OCI-LY7 (cell line): ENCODE results near the gene TP53AIP1. TPM values are rescaled to one million over a fixed set of nuclear protein-coding genes. Genes with fewer than 3 reads are reported as not detected.

Experiments used
- BruUV-seq: library from RNA; stranded (reverse); fragments of 400-500 nt; replicated peaks from 2 replicates; lab custom pipeline; 2021; lab: Mats Ljungman, UMichigan
- CTCF ChIA-PET: fragments of 300-600 bp; sonication (Branson Sonifier 250); formaldehyde crosslinking; loops from one replicate; lab custom pipeline; 2022; ENCODE audit warnings: antibody characterized with exemption; ENCODE audit not compliant: unreplicated experiment; lab: Charles Lee
- POLR2A ChIA-PET: fragments of 300-600 bp; sonication (Branson Sonifier 250); formaldehyde crosslinking; loops from one replicate; lab custom pipeline; 2022; ENCODE audit warnings: antibody characterized with exemption; lab: Charles Lee
- DNase-seq: peaks from one replicate; pipeline ENCODE4 v3.0.0-alpha.2; 2015; ENCODE audit warnings: low spot score
- H2AFZ ChIP-seq: fragments of 200-600 bp; sonication (generic), shearing (Covaris generic); 2 replicates; pipeline ENCODE4 v1.6.1; 2014; ENCODE audit warnings: mild to moderate bottlenecking, antibody characterized with exemption, low read length, moderate library complexity
- H3K27ac ChIP-seq: fragments of 200-600 bp; sonication (generic); 2 replicates; pipeline ENCODE4 v1.5.1; 2014; ENCODE audit warnings: mixed run types, low read depth, mild to moderate bottlenecking, moderate library complexity, low read length, inconsistent platforms; ENCODE audit not compliant: poor library complexity, severe bottlenecking
- H3K36me3 ChIP-seq: fragments of 200-600 bp; sonication (generic); 2 replicates; pipeline ENCODE4 v1.6.1; 2014; ENCODE audit warnings: mild to moderate bottlenecking, antibody characterized with exemption, low read length, moderate library complexity, mixed read lengths; ENCODE audit not compliant: insufficient read depth
- H3K4me1 ChIP-seq: fragments of 200-600 bp; sonication (generic); 2 replicates; pipeline ENCODE4 v1.5.1; 2014; ENCODE audit warnings: mild to moderate bottlenecking, low read length; ENCODE audit not compliant: insufficient read depth, poor library complexity, severe bottlenecking
- H3K4me2 ChIP-seq: fragments of 200-600 bp; sonication (generic); 2 replicates; pipeline ENCODE4 v1.6.1; 2014; ENCODE audit warnings: mild to moderate bottlenecking, low read length
- H3K4me3 ChIP-seq: fragments of 200-600 bp; sonication (generic); 2 replicates; pipeline ENCODE4 v1.5.1; 2014; ENCODE audit warnings: mild to moderate bottlenecking, low read depth, low read length; ENCODE audit not compliant: poor library complexity, severe bottlenecking
- H3K79me2 ChIP-seq: fragments of 200-600 bp; sonication (generic); 2 replicates; pipeline ENCODE4 v1.6.1; 2016; ENCODE audit warnings: low read depth, mild to moderate bottlenecking, low read length, moderate library complexity, mixed read lengths; ENCODE audit not compliant: insufficient read depth
- H3K9me2 ChIP-seq: fragments of 200-600 bp; sonication (generic); 2 replicates; pipeline ENCODE4 v1.6.1; 2016; ENCODE audit warnings: mild to moderate bottlenecking, low read length, mixed read lengths; ENCODE audit not compliant: insufficient read depth
- H3K9me3 ChIP-seq: fragments of 200-600 bp; sonication (generic); 2 replicates; pipeline ENCODE4 v1.6.1; 2014; ENCODE audit warnings: mild to moderate bottlenecking, mixed run types, low read length, mixed read lengths
- H4K20me1 ChIP-seq: fragments of 200-600 bp; sonication (generic); 2 replicates; pipeline ENCODE4 v1.6.1; 2014; ENCODE audit warnings: mild to moderate bottlenecking, antibody characterized with exemption, low read length, moderate library complexity, mixed read lengths; ENCODE audit not compliant: insufficient read depth
- EZH2phosphoT487 ChIP-seq: fragments of 200-600 bp; sonication (generic); IDR thresholded peaks from 2 replicates; pipeline ENCODE4 v1.6.1; 2018; ENCODE audit warnings: low read depth, borderline replicate concordance, mild to moderate bottlenecking, mixed run types, antibody characterized with exemption, low read length, moderate library complexity, mixed read lengths
- intact Hi-C: fragments of 100-400 bp; cut with micrococcal nuclease; formaldehyde crosslinking; loops from one replicate; pipeline ENCODE4 v1.10.0; 2022; ENCODE audit not compliant: unreplicated experiment
- total RNA-seq, 2 experiments: library from RNA; depleted of rRNA in 1 of 2; stranded (reverse); fragments of >200 nt in 1 of 2; shearing (Covaris generic) in 1 of 2; gene quantifications; 2 replicates each; pipeline ENCODE4 v1.2.3, GENCODE V29; 2014 to 2022
- TF ChIP-seq, protein P1 (sequence below): fragments of 200-600 bp; sonication (generic); conservative IDR thresholded peaks from 2 replicates; pipeline ENCODE4 v1.5.1; 2014; ENCODE audit warnings: mild to moderate bottlenecking, antibody characterized with exemption, low read length, moderate library complexity, mixed read lengths

The TP53AIP1 gene
- total RNA-seq, 2 experiments from 2014 or later: not detected

DNA sequence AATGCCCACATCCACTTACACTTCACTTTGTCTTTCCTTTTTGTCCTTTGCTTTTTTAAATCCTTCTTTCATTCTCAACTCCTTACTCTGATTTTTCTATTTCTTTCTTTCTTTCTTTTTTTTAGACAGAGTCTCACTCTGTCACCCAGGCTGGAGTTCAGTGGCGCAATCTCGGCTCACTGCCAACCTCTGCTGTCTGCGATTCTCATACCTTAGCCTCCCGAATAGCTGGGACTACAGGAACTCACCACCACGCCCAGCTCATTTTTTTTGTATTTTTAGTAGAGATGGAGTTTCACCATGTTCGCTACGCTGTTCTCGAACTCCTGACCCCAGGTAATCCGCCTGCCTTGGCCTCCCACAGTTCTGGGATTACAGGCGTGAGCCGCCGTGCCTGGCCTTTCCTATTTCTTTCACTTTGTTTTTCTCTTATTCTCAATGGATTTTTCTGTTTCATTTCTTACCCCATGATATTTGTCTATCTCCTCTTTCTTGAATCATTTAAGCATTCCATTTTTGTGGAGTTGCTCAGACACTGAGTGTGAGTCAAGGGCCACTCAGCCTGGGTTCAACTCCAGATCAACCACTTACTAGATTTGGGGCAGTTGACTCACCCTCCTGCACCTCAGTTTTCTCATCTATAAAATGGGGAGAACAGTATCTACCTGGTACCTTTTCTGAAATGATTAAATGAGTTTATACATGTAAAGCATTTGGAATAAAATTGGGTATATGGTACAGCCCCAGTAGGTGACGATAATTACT, 43.9 kb downstream of the TP53AIP1 start:
- no peaks in the 10 kb centered on the region for H3K4me1 ChIP-seq
- H3K4me3 ChIP-seq: no peak overlapping the region
- ChIA-PET POLR2A (no interaction called here), CTCF (no interaction called here)
- H4K20me1 ChIP-seq: no peaks in the 10 kb centered on the region
- no TSS peak for BruUV-seq
- H3K9me3 ChIP-seq: no peaks in the 10 kb centered on the region
- no peak overlapping the region for H3K4me2 ChIP-seq
- no peak overlapping the region for H3K27ac ChIP-seq
- no peaks in the 10 kb centered on the region for H3K79me2 ChIP-seq
- no peak for DNase-seq
- H2AFZ ChIP-seq: no peak overlapping the region
- intact Hi-C loops: no loop called here
- H3K9me2 ChIP-seq: no peaks in the 10 kb centered on the region
- TF ChIP-seq EZH2phosphoT487: no peak
- TF ChIP-seq, protein P1, sequence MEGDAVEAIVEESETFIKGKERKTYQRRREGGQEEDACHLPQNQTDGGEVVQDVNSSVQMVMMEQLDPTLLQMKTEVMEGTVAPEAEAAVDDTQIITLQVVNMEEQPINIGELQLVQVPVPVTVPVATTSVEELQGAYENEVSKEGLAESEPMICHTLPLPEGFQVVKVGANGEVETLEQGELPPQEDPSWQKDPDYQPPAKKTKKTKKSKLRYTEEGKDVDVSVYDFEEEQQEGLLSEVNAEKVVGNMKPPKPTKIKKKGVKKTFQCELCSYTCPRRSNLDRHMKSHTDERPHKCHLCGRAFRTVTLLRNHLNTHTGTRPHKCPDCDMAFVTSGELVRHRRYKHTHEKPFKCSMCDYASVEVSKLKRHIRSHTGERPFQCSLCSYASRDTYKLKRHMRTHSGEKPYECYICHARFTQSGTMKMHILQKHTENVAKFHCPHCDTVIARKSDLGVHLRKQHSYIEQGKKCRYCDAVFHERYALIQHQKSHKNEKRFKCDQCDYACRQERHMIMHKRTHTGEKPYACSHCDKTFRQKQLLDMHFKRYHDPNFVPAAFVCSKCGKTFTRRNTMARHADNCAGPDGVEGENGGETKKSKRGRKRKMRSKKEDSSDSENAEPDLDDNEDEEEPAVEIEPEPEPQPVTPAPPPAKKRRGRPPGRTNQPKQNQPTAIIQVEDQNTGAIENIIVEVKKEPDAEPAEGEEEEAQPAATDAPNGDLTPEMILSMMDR: no peak
- H3K36me3 ChIP-seq: no peaks in the 10 kb centered on the region

DNA sequence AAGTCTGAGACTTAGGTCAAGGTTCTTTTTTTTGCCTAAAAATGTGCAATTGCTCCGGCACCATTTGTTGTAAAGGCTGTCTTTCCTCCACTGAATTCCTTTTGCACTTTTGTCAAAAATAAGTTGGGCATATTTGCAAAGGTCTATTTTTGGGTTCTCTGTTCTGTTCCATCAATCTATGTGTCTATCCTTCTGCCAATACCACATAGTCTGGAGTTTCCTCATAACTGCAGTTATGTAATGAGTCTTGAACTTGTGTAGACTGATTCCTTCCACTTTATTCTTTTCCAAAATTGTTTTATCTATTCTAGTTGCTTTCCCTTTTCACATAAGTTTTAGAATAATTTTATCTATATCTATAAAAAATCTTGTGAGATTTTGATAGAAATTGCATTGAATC, 44.8 kb downstream of the TP53AIP1 start:
- no peak for DNase-seq
- Histone ChIP-seq H4K20me1 (no peaks in the 10 kb centered on the region), H2AFZ (no peak overlapping the region), H3K27ac (no peak overlapping the region), H3K4me2 (no peak overlapping the region), H3K4me3 (no peak overlapping the region), H3K36me3 (no peaks in the 10 kb centered on the region), H3K9me2 (no peaks in the 10 kb centered on the region), H3K4me1 (no peaks in the 10 kb centered on the region), H3K79me2 (no peaks in the 10 kb centered on the region), H3K9me3 (no peaks in the 10 kb centered on the region)
- ChIA-PET CTCF (no interaction called here), POLR2A (no interaction called here)
- TF ChIP-seq, protein P1: no peak
- no peak for TF ChIP-seq EZH2phosphoT487
- intact Hi-C loops: no loop called here
- no TSS peak for BruUV-seq

DNA sequence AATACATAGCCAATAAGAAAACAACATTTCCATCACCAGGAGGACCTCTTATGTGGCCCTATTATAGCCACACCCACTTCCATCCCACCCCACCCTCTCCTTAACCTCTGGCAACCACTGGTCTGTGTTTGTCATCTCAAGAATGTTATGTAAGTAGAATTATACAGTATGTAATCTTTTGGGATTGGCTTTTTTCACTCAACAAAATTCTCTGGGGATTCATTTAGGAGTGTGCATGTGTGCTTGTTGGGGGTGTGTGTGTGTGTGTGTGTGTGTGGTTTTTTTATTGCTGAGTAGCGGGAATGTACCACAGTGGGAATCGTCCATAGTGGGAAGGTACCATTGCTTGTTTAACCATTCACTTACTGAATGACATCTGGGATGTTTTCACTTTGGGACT, 46.3 kb downstream of the TP53AIP1 start:
- Histone ChIP-seq H3K36me3 (no peaks in the 10 kb centered on the region), H3K4me1 (no peaks in the 10 kb centered on the region), H3K4me2 (no peak overlapping the region), H2AFZ (no peak overlapping the region), H3K9me2 (no peaks in the 10 kb centered on the region), H3K9me3 (no peaks in the 10 kb centered on the region), H3K79me2 (no peaks in the 10 kb centered on the region), H3K4me3 (no peak overlapping the region), H3K27ac (no peak overlapping the region), H4K20me1 (no peaks in the 10 kb centered on the region)
- intact Hi-C loops: no loop called here
- TF ChIP-seq, protein P1: no peak
- TF ChIP-seq EZH2phosphoT487: no peak
- ChIA-PET CTCF (no interaction called here), POLR2A (no interaction called here)
- DNase-seq: no peak
- BruUV-seq: no TSS peak
